ENCODE measurements around the gene C5AR1.

- TF ChIP-seq CTCF (conservative IDR thresholded peaks at IDR 0.05; ENCODE audit: low read length) (no peak), EZH2phosphoT487 (IDR thresholded peaks at IDR 0.05; ENCODE audit: borderline replicate concordance, low read depth, low read length) (no peak)
Observed at GRCh38 chr19:47350630-47351029, 41.0 kb downstream of the C5AR1 start.
